Glomerular visceral epithelial cell (primary cell): ENCODE data around the gene MRLN.

Experiments used
- DNase-seq: peaks from one replicate; pipeline ENCODE4 v3.0.0-alpha.2; 2016; ENCODE audit errors: extremely low spot score

The MRLN gene

GRCh38 chr10:59706851-59707797 lies 46.1 kb downstream of the MRLN start:
- no peak for DNase-seq

- no peak for DNase-seq
Measured at GRCh38 chr10:59705931-59706330, 47.3 kb downstream of the MRLN start.

GRCh38 chr10:59704630-59705029 lies 48.6 kb downstream of the MRLN start:
- no peak for DNase-seq

GRCh38 chr10:59702347-59702746 lies 50.9 kb downstream of the MRLN start:
- DNase-seq: no peak

- DNase-seq: no peak
Measured at GRCh38 chr10:59700709-59701108, 52.5 kb downstream of the MRLN start.

- DNase-seq: no peak
Measured at GRCh38 chr10:59698326-59698725, 54.9 kb downstream of the MRLN start.

- no peak for DNase-seq
Measured at GRCh38 chr10:59695637-59696036, 57.6 kb downstream of the MRLN start.

GRCh38 chr10:59694936-59695335 lies 58.3 kb downstream of the MRLN start:
- no peak for DNase-seq

GRCh38 chr10:59692113-59692512 lies 61.1 kb downstream of the MRLN start:
- no peak for DNase-seq

- DNase-seq: no peak
Measured at GRCh38 chr10:59688921-59689351, 64.3 kb downstream of the MRLN start.

GRCh38 chr10:59687657-59688056 lies 65.6 kb downstream of the MRLN start:
- DNase-seq: no peak
